Cardiac fibroblast (primary cell): ENCODE data around the gene RSRC1.

ENCODE experiments used
- DNase-seq, 2 donors: peaks; one replicate each; pipeline versions ENCODE4 v3.0.0 to v3.0.0-alpha.2; 2010; ENCODE audit warnings: low read depth in 2 of 2
- H3K4me3 ChIP-seq, 2 donors: replicated peaks in 1 of 2; 1 replicate in 1 of 2; 2 replicates in 1 of 2; pipeline ENCODE4 v1.5.1; 2011; ENCODE audit warnings: low read depth in 2 of 2, low read length in 2 of 2, mild to moderate bottlenecking in 2 of 2, moderate library complexity in 1 of 2
- CTCF ChIP-seq: IDR thresholded peaks from one replicate; pipeline ENCODE4 v1.5.1; 2011; ENCODE audit warnings: low read depth, mild to moderate bottlenecking, low read length, inconsistent platforms

Gene RSRC1

DNA sequence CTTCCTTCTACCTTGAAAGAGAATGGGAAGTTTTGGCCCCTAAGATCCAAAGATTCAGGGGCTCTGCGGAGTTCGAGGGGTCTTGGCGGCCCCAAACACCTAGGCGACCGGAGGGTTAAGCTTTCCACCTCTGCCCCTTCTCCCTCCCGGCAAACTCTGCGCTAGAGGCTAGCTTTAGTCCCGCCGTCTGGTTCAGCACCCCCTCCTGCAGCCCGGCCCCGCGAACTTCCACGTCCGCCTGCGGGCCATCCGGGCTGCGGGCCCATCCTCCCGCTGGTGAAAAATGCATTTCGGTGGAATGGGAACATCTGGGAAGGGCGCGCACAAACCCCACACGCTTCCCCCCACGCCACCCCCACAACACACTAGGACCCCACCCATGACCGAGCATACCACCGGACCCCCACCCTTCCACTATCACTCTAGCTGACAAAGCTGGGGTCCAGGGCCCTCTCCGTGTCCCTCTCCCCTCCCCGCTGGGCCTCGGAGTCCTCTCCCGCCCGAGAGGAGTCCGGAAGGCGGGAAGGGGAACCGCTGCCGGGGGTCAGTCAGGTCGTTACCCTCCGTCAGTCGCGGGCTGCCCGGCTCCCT lies 4.7 kb upstream of the RSRC1 start:
- H3K4me3 ChIP-seq, result peak overlapping the region; percentile 61 to 65
- DNase-seq, result no peak
- no peak for TF ChIP-seq CTCF

DNA sequence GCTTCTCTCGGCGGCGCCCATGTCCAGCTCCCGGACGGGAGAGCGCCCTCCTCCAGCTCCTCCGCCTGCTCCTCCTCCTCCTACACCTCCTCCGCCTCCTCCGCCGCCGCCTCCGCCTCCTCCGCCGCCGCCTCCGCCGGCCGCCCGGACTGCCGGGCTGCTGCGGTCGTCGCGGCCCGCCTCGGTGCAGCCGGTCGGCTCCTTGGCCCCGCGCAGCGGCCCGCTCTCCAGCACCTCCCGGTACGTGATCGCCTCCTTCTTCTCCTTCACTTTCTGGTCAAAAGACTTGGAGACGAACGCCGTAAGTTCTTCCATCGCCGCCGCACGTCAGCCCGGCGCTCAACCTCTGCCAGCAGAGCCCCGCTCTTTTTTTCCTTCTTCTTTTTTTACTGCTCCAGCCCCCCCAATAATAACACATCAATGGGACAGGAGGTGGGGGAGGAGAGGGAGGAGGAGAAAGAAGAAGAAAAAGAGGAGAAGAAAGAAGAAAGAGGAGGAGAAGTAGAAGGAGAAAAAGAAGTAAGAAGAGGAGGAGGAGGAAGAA lies 4.1 kb upstream of the RSRC1 start:
- TF ChIP-seq CTCF, result no peak
- H3K4me3 ChIP-seq, result peak overlapping the region; percentile 61 to 65

GRCh38 chr3:158106766-158107471 lies 3.0 kb upstream of the RSRC1 start:
- no peak for TF ChIP-seq CTCF
- H3K4me3 ChIP-seq, result peak overlapping the region; percentile 44 to 65
- no peak for DNase-seq

More for the DNA sequence above, 4.1 kb upstream of the RSRC1 start:
- peak; percentile 55 to 65 for DNase-seq

GRCh38 chr3:158107605-158108444 lies 2.1 kb upstream of the RSRC1 start:
- no peak overlapping the region for H3K4me3 ChIP-seq
- TF ChIP-seq CTCF, result no peak
- no peak for DNase-seq

- DNase-seq, result no peak
- no peak overlapping the region for H3K4me3 ChIP-seq
- TF ChIP-seq CTCF, result no peak
Measured at GRCh38 chr3:158108445-158108985, 1.4 kb upstream of the RSRC1 start.

- no peak for DNase-seq
- H3K4me3 ChIP-seq, result peak overlapping the region; percentile 76 to 79
- no peak for TF ChIP-seq CTCF
Measured at GRCh38 chr3:158109295-158109803, 540 bp upstream of the RSRC1 start.
